Uterus (tissue), 2 donors: ENCODE data around the gene USP38.

Experiments
- POLR2A ChIP-seq, 2 donors: fragments of 450-650 bp; IDR thresholded peaks; one replicate each; pipeline ENCODE4 v1.6.1; 2016; ENCODE audit warnings: antibody characterized with exemption in 2 of 2, mild to moderate bottlenecking in 1 of 2, moderate library complexity in 1 of 2
- TF ChIP-seq, protein P1 (sequence below), 4 experiments: fragments of 200-600 bp in 2 of 4; fragments of 450-650 bp in 2 of 4; sonication (generic) in 2 of 4; IDR thresholded peaks; one replicate each; pipeline ENCODE4 v1.5.1; 2016 to 2019; ENCODE audit warnings: antibody characterized with exemption in 4 of 4, mild to moderate bottlenecking in 2 of 4, moderate library complexity in 1 of 4

DNA sequence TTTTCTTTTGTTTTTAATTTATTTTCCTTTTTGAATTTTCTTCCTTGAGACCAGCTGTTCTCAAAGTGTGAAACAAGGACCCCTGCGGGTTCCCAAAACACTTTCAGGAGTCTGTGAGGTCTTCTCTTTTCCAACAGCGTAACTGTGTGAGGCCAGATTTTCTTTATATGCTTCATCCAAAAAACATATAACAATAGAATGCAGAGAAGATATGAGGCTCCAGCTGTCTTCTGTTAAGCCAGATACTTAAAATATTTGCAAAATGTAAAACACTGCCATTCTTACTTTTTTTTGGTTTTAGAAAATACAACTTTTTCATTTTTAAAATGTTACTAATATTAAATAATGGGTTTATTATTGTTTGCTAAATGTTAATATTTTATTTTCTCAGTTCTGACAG is 27.8 kb downstream of the USP38 start:
- TF ChIP-seq, protein P1, sequence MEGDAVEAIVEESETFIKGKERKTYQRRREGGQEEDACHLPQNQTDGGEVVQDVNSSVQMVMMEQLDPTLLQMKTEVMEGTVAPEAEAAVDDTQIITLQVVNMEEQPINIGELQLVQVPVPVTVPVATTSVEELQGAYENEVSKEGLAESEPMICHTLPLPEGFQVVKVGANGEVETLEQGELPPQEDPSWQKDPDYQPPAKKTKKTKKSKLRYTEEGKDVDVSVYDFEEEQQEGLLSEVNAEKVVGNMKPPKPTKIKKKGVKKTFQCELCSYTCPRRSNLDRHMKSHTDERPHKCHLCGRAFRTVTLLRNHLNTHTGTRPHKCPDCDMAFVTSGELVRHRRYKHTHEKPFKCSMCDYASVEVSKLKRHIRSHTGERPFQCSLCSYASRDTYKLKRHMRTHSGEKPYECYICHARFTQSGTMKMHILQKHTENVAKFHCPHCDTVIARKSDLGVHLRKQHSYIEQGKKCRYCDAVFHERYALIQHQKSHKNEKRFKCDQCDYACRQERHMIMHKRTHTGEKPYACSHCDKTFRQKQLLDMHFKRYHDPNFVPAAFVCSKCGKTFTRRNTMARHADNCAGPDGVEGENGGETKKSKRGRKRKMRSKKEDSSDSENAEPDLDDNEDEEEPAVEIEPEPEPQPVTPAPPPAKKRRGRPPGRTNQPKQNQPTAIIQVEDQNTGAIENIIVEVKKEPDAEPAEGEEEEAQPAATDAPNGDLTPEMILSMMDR (IDR thresholded peaks at IDR 0.05) = no peak
- TF ChIP-seq POLR2A (IDR thresholded peaks at IDR 0.05) = no peak
